ENCODE measurements around the gene GP2.
"Not testable (repeated sequence)": the region's sequence is repeated elsewhere in the genome, so short reads cannot be mapped to it uniquely, and the experiment has no call there.

GP2 gene

DNA sequence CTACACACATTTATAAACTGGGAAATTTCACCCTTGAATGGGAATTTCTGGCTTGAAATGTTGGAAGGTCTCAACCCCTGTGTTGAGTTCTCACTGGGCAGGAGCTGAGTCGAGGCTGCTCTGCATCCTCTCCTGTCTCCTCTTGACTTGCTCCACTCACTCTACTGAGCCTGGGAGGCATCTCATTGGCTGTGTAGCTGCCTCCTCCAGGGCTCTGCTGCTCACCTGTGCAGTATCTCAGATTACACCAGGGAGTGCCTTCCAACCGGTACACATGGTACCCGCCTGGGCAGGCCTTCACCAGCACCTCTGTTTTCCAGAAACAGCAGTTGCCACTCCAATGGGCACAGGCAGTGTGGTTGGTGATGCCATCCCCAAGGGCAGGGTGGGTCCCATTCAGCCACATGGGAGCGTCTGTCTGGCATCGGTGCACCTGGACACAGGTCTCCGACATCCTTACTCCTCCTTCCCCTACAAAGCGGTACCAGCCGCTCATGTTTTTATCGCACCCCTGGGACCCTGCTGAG is 3.7 kb downstream of the GP2 start:
- no peak for DNase-seq

DNA sequence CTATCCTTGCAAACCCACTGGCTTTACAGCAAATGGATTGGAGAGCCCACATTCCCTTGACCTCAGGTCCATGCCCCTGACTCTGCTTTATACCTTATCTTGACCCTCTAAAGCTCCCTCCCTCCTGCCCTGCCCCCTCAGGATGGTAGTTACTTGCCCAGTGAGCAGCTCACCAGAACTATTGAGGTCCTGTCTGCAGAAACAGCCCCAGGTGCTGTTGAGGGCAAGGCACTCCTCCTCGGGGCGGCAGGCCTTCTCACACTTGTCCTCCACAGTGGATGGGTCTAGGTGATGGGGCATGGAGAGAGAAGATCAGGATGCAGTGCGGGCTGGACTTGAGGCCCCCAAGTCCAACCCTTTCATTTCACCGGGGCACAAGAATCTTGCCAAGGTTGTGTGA is 4.6 kb downstream of the GP2 start:
- DNase-seq, result no peak

DNA sequence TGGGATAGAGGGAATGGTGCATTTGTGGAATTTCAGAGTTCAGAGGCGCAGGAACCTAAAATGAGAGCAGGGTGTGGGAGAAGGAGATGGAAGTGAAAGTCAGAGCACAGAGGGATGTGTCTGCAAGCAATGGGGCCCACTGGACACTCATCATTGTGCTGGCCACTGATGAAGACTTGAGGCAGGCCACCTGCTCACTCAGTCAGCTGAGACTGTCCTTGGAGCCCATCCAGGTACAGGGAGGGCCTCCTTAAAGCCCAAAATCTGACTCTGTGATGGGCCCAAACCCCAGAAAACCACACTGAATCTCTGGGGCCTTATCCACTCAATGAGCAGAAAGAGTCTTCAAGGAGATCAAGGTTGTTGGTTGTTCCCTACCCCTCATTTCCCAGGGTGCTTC is 5.6 kb downstream of the GP2 start:
- no peak for DNase-seq

DNA sequence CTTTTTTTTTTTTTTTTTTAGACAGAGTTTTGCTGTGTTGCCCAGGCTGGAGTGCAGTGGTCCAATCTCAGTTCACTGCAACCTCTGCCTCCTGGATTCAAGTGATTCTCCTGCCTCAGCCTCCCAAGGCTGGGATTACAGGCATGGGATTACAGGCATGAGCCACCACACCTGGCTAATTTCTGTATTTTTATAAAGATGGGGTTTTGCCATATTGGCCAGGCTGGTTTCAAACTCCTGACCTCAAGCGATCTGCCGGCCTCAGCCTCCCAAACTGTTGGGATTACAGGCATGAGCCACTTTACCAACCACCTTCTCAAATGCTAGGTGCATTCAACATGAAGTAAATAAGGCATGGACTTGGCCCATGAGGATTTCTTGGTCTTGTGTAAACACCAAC is 6.3 kb downstream of the GP2 start:
- DNase-seq, result not testable (repeated sequence)

DNA sequence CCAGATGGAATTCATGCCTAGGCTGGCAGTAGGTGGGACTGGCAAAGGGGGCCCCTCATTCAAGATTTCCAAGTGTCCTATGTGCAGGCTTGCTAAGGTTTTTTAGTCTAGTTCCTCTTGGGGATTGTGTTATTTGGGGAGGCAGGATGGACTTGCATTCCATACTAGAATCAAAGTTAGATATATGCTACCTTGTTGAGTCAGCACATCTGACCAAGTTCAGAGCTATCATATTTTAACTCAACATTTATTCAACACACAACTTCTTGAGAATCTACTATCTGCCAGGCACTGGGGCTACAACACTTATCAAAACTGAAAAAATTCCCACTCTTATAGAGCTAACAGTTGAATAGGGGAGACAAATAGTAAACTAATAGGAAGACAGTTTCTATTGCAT is 6.7 kb downstream of the GP2 start:
- DNase-seq, result no peak

DNA sequence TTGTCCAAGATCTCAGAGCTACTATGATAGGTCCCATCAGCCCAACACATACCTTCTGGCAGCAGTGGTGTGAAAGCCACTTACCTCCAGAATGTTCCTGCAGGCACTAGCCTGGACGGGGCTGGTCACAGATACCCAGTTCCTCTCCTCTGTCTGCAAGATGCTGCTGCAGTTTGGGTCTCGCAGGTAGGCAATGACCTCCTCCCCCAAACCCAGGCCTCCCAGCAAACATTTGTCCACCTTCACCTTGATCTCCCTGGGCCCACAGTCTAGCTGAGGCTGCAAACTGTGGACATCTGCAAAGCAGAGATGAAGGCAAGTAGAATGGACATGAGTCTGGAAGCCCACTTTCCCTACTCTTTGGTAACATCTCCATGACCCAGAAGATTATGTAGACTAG is 7.1 kb downstream of the GP2 start:
- no peak for DNase-seq

DNA sequence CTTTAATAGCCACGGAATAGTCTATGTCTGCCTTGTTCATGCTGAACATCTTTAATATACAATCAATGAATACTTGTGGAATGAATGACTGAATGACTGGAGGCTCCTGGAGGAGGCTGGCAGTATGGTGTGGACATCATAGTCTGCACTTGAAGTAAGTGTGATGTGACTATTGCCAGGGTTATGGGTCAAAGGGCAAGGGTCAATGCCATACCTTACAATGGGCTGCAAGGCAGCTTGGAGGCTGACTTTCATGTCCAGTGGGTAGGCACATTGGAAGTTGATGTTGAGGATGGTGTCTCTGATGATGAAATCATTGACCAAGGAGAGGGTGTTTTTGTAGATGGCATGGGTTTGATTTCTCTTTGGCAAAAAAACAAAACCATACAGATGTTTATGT is 7.9 kb downstream of the GP2 start:
- DNase-seq, result no peak

DNA sequence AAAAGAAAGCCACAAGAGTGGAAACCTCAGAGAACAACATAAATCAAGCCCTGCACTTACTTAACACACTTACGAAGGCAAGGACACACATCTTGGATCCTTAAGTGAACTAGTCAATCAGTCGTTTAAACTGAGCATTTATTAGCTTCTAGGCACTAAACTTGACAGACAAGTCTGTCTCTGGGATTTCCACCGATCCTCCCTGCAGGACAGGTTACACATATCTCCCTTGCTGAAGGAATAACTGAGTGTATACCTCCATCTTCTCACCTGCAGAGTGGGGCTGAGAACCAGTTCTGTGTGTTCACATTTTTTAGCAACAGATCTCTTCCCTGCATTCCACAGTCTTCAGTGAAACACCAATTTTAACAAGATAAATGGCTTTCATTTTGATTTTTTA is 8.9 kb downstream of the GP2 start:
- DNase-seq, result no peak

DNA sequence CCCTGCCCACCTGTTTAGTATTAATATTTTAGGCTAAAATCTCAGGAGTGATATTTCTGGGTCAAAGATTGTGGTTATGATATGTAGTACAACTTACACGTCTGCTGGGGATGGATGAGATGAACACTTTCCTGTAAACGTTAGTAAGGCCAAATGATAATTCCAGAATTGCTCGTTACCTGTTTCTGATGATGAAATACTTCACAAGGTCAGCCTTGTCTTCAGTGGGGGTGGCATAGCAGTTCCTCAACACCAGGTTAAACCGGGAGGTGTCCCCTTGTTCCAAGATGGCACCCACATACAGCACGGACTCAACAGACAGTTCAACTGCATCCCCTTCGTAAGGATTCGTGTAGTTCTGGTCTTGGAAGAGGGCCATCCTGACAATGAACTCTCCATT is 9.3 kb downstream of the GP2 start:
- DNase-seq, result no peak

DNA sequence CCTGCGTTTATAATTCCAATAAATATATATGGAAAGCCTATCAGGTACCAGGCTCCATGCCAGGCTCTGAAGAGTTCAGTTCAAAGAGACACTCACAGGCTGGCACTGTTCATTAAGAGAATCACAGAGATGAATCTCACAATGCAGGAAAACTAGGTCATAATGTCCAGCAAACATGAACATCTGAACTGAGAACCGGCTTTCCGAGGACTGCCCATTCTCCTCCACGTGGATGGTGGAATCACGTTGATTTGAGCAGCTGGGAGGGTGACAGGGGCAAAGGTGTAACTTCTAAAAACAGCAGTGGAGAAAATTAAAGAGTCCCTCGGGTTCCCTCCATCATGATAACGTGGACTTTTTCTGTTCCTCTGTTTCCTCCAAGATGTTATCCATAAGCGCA is 10.2 kb downstream of the GP2 start:
- no peak for DNase-seq

DNA sequence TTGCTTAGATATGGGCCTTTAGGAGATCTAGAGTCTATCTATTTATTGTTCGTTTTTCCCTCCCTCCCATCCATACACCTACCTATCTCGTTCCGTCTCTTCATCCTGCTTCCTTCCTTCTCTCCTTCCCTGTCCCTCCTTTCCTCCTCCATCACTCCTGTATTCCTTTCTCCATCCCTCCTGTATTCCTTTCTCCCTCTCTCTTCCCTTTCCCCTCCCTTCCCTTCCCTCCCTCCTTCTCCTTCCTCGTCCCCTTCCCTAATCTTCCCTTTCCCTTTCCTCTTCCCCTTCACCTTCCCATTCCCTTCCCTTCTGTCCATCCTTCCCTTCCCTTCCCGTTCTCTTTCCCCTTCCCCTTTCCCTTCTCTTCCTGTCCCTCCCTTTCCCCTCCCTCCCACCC is 10.6 kb downstream of the GP2 start:
- no peak for DNase-seq

DNA sequence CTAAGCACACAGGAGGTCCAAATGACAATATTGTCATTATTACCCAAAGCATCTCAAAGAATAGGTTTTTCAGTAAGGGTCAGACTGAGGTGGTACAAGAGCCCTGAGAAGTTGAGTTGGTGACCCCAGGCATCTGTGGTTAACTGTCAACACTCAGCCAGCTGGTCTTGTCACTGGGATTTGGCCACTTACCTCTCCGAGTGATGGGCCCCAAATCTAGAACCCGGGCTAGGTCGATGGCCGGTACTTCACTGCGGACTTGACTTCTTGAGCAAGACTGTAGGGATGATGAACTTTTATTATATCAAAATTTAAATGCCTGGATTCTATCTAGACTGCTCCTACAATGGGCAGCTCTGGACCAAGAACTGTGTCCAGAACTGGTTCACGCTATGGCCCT is 11.5 kb downstream of the GP2 start:
- no peak for DNase-seq

DNA sequence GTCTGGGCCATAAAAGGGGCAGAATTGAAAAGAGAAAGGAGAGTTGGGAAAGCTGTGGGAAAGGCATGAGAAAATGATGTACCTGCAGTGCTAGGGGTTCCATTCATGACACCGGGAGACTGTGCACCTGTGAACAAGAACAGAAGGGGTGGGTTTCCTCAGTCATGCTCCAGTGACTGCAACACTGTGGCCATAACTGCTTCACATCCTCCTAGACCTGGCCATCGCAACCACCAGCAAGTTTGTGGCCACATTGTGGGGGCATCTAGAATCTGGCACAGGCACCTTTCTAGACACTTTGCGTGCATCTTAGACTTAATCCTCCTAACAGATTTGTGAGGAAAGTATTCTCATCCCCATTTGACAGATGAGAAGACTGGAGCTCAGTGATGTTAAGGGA is 12.7 kb downstream of the GP2 start:
- DNase-seq, result no peak

DNA sequence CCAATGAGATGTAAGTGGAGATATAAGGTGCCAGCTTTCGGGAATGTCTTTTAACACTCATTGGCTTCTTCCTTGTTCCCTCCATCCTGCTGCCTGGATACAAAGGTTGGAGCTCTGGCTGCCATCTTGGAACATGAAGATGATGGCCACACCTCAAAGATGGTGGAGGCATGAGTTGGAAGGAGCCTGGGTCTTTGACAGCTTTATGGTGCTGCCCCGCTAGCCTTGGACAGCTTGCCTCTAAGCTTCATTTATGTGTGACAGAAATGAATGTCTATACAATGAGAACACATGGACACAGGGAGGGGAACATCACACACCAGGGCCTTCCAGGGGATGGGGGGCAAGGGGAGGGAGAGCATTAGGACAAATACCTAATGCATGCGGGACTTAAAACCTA is 13.6 kb downstream of the GP2 start:
- DNase-seq, result no peak

DNA sequence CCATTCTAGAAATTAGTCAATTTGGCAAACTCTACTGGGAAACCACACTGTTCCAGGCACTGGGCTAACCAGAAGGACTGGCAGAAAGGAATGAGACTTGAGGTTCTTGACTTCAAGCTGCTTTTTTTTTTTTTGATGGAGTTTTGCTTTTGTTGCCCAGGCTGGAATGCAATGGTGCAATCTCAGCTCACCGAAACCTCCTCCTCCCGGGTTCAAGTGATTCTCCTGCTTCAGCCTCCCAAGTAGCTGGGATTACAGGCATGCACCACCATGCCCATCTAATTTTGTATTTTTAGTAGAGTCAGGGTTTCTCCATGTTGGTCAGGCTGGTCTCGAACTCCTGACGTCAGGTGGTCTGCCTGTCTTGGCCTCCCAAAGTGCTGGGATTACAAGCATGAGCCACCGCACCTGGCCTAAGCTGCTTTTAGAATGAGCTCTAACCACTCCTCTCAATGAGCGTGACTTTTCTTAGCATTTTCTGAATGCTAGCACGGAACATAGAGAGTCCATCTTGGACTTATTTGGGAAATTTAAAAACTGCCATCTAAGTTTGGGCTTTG is 14.7 kb downstream of the GP2 start:
- DNase-seq, result not testable (repeated sequence)

DNA sequence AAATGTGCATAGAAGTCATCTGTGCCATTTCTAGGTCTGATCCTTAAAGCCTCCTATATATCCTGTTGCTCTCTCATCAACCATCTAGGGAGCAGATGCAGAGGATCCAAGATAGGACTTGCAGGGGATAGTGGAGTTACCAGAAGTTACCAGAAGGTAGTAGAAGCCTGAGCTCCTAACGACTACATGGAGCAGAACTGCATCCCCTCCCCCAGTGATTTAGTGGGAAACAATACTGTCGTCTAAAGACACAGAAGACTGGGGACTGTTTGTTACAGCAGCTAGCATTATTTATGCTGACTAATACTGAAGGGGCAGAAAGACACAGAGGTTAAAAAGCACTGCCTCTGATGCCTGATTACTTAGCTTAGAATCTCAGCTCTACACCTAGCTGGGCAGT is 15.8 kb downstream of the GP2 start:
- DNase-seq, result no peak

DNA sequence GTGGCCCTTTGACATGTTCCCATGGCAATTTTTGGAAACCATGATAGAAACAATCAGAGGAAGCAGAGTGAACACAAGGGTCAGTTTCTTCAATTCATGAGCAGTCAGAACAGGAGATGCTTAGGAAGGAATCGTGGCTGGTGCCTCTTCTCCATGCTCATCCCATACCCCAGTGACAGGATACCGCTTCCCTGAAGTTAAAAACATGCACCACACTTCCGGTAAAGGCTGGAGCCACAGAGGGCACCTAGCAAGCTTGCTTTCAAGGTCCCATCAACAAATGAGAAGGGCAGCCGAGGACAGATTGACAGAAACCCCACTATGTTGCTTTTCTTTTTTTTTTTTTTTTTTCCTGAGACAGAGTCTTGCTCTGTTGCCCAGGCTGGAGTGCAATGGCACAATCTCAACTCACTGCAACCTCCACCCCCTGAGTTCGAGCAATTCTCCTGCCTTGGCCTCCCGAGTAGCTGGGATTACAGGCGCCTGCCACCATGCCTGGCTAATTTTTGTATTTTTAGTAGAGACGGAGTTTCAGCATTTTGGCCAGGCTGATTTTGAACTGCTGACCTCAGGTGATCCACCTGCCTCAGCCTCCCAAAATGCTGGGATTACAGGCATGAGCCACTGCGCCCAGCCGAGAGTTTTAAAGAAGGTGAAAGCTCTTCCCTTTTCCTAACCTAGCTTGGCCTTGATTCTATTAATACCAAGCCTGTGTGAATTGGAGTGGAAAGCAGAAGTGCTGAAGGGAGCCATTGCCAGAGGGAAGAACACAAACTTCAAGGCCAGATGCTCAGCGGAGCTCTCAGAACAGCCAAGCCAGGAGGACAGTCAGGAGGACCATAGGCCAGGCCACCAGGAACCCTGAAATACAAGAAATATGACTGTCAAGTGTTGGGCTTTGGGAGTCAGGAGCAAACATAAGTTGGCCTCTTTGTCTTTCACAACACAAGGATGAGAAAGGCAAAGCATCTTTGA is 16.6 kb downstream of the GP2 start:
- no peak for DNase-seq

DNA sequence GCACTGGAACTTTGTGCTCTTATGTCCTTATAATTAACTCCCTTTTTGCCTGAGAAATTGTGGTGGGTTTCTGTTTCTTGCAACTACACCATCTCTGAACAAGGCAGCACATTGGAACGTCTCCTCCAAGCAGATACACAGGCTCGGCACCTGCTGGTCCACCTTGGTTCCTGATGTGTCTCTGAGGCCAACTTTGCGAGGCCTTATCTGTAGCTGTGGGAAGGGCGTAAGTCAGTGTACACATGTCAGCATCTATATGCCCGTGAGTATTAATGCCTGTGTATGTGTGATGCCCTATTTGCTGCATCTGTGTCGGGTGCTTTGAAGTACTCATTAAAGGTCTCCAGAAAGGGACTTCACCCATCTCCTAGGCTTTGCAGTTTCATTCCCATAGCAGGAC is 17.5 kb downstream of the GP2 start:
- no peak for DNase-seq

DNA sequence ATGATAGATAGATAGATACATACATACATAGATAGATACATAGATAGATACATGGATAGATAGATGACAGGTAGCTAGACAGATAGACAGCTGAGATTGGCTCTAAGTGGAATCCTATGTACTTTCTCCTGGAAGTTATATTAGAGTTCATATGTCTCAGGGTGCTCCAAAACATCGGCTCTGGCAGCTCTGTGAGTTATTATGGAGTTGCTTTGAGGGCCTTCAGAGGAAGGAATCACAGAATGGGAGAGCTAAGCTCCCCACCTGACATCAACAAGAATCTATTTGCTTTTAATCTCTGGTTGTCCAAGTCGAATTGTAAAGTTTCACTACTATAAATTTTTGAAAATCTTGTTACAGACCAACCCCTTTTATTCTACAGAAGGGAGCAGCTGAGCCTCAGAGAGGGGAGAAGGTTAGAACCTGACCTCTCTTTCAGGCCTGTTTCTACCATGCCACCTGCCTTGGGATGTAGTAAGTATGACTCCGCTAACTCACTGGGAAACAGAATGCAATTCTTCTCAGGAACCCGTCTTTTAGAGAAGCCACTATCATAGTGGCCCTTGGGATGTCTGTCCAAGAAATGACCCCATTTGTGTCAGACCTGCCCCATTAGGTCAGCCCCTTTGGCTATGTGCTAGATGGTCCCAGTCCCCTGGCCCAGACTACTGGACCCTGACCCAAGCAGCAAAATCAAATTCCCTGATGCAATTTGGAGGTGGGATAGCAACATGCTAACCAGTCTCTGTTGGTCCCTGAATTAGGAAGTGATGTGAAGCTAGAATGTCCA is 18.3 kb downstream of the GP2 start:
- DNase-seq, result no peak

DNA sequence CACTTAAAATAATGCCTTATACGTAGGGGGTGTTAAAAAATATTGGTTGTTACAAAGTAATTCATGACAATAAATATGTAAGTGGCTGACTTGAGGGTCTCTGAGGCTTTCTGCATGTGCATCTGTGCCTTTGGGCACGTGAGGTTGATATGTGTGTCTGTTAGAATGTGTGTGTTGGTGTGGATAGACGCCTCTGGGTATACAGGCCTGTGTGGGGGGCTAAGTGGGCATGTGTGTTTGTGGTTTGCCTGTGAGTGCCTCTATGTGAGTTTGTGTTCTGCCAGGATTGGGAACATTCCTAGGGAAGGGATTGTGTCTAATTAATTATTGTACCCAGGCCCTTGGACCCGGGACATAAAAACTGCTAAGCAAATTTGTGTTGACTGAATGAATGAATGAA is 19.0 kb downstream of the GP2 start:
- DNase-seq, result no peak

DNA sequence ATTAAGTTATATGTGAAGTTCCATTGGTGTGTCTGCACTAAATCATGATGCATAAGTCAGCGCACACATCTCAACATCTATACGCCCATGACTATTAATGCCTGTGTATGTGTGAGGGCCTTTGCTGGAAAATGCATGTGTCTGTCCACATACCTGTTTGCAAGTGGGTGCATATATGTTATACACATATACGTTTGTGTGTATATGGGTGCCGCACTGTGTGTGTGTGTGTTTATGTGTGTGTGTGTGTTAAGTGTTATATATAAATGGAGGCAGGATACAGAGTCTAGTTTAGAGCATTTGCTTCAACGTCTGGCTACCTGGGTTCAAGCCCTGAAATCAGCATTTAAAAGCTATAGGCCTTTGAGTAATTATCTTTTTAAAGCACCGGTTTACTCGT is 19.5 kb downstream of the GP2 start:
- no peak for DNase-seq

DNA sequence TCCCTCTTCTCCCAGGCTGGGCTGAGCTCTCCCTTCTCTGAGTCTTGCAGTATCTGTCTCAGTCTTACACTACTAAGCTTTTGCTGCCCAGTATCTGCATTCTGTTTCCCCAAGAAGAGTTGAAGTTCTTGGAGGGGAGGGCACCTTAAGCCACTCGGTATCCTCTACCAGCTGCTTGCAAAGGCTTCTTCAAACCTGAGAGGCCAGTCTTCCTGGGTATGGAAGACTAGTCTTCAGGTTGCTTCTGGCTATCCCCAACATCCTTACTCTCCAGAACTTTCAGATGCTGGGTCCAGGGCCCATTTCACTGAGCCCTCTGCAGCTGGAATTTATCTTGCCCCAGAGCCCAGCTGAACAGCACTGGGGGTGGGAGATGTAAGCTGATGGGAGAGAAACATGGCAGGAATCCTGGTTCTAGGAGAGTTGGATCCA is 20.1 kb downstream of the GP2 start:
- DNase-seq, result no peak

DNA sequence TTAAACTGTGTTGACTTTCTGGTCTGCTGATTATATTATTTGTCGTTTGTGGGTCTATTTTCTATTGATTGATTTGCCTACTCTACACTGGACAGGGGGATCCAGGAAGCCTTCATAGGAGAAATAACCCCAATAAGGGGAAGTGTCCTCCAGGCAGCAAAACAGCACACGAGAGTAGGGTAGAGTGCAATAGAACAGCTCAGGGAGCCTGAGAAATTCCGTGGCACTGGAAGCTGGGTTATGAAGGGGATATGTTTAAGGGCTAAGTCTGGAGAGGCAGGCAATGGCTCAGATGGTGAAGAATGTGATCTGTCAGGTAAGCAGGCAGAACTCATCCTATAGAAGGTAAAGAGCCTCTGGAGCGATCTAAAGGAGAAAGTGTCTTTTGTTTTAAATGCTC is 20.9 kb downstream of the GP2 start:
- DNase-seq, result no peak

DNA sequence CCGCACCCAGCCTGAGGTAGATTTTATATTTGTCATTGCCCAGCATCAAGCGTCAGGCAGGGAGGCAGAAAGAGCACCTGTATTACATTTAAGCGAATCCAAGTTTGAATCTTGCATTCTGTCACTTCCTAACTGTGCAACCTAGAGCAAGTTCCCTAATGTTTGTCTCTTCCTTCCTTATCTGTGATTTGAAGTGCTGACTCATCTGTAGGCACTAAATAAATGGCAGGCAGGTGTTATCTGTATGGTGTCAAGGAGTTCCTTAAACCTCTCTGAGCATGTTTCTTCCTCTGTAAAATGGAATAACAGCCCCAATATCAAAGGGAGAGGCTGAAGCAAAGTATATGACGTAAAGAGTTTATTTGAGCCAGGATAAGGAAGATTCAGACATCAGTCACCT is 24.3 kb downstream of the GP2 start:
- DNase-seq, result no peak

All from COR-L47 (cell line).